CD4-positive, alpha-beta T cell treated with Interleukin-17A for 1 hour (primary cell): Measurements from ENCODE around the gene NTHL1.

Experiments
- DNase-seq: peaks from one replicate; pipeline ENCODE4 v3.0.0-alpha.2; 2020

The NTHL1 gene

GRCh38 chr16:2062801-2063200, 15.2 kb upstream of the NTHL1 start:
- no peak for DNase-seq

- DNase-seq: no peak
Measured at GRCh38 chr16:2061526-2061925, 13.9 kb upstream of the NTHL1 start.

- DNase-seq: no peak
Measured at GRCh38 chr16:2061023-2061422, 13.4 kb upstream of the NTHL1 start.

GRCh38 chr16:2060346-2060745, 12.7 kb upstream of the NTHL1 start:
- no peak for DNase-seq

GRCh38 chr16:2058872-2059271, 11.2 kb upstream of the NTHL1 start:
- DNase-seq: no peak

- no peak for DNase-seq
Measured at GRCh38 chr16:2058420-2058819, 10.8 kb upstream of the NTHL1 start.

GRCh38 chr16:2057438-2057837, 9.8 kb upstream of the NTHL1 start:
- no peak for DNase-seq

- no peak for DNase-seq
Measured at GRCh38 chr16:2056681-2057407, 9.2 kb upstream of the NTHL1 start.

- DNase-seq: no peak
Measured at GRCh38 chr16:2056077-2056476, 8.4 kb upstream of the NTHL1 start.

- DNase-seq: no peak
Measured at GRCh38 chr16:2054543-2055245, 7.1 kb upstream of the NTHL1 start.

GRCh38 chr16:2053897-2054296, 6.3 kb upstream of the NTHL1 start:
- DNase-seq: no peak

- DNase-seq: no peak
Measured at GRCh38 chr16:2053211-2053610, 5.6 kb upstream of the NTHL1 start.

GRCh38 chr16:2048116-2048543, 496 bp upstream of the NTHL1 start:
- DNase-seq: no peak

GRCh38 chr16:2046893-2047329, 723 bp downstream of the NTHL1 start:
- no peak for DNase-seq

GRCh38 chr16:2045965-2046892, 1.4 kb downstream of the NTHL1 start:
- DNase-seq: no peak

- DNase-seq: no peak
Measured at GRCh38 chr16:2044541-2044940, 3.1 kb downstream of the NTHL1 start.

- no peak for DNase-seq
Measured at GRCh38 chr16:2043667-2044451, 3.8 kb downstream of the NTHL1 start.

- no peak for DNase-seq
Measured at GRCh38 chr16:2042986-2043666, 4.5 kb downstream of the NTHL1 start.

- DNase-seq: no peak
Measured at GRCh38 chr16:2042171-2042985, 5.3 kb downstream of the NTHL1 start.

- DNase-seq: no peak
Measured at GRCh38 chr16:2040787-2041522, 6.7 kb downstream of the NTHL1 start.
